Activated naive CD8-positive, alpha-beta T cell treated with anti-CD3 and anti-CD28 coated beads for 36 hours (primary cell): ENCODE results near the gene EFS. TPM values are rescaled to one million over a fixed set of nuclear protein-coding genes. Genes with fewer than 3 reads are reported as not detected.

Source experiments
- DNase-seq: peaks from one replicate; pipeline ENCODE4 v3.0.0; 2021
- H3K27ac Mint-ChIP-seq: one replicate; pipeline ENCODE4 v1.8.0; 2022; ENCODE audit warnings: mild to moderate bottlenecking, moderate library complexity, mixed read lengths
- H3K27me3 Mint-ChIP-seq: one replicate; pipeline ENCODE4 v1.8.0; 2022; ENCODE audit warnings: mild to moderate bottlenecking, mixed read lengths
- H3K36me3 Mint-ChIP-seq: one replicate; pipeline ENCODE4 v1.8.0; 2021; ENCODE audit warnings: mild to moderate bottlenecking, mixed read lengths
- H3K4me1 Mint-ChIP-seq: one replicate; pipeline ENCODE4 v1.8.0; 2021; ENCODE audit warnings: mixed read lengths
- H3K4me3 Mint-ChIP-seq: one replicate; pipeline ENCODE4 v1.8.0; 2022; ENCODE audit warnings: mild to moderate bottlenecking, moderate library complexity, mixed read lengths
- H3K9me3 Mint-ChIP-seq: one replicate; pipeline ENCODE4 v1.8.0; 2022; ENCODE audit warnings: mixed read lengths
- total RNA-seq, 2 experiments: library from RNA; stranded (reverse); gene quantifications; one replicate each; pipeline ENCODE4 v1.2.3, GENCODE V29; 2021

Gene EFS
- total RNA-seq, 2 experiments from 2014 or later = not detected

GRCh38 chr14:23322568-23323517, 42.1 kb downstream of the EFS start:
- Mint-ChIP-seq H3K27me3 (no peaks in the 10 kb centered on the region), H3K4me3 (peak overlapping the region; percentile 93), H3K9me3 (peaks cover 1% of the 10 kb centered on the region), H3K27ac (peak overlapping the region; percentile 95), H3K4me1 (peaks cover 23% of the 10 kb centered on the region), H3K36me3 (peaks cover 23% of the 10 kb centered on the region)
- no peak for DNase-seq

DNA sequence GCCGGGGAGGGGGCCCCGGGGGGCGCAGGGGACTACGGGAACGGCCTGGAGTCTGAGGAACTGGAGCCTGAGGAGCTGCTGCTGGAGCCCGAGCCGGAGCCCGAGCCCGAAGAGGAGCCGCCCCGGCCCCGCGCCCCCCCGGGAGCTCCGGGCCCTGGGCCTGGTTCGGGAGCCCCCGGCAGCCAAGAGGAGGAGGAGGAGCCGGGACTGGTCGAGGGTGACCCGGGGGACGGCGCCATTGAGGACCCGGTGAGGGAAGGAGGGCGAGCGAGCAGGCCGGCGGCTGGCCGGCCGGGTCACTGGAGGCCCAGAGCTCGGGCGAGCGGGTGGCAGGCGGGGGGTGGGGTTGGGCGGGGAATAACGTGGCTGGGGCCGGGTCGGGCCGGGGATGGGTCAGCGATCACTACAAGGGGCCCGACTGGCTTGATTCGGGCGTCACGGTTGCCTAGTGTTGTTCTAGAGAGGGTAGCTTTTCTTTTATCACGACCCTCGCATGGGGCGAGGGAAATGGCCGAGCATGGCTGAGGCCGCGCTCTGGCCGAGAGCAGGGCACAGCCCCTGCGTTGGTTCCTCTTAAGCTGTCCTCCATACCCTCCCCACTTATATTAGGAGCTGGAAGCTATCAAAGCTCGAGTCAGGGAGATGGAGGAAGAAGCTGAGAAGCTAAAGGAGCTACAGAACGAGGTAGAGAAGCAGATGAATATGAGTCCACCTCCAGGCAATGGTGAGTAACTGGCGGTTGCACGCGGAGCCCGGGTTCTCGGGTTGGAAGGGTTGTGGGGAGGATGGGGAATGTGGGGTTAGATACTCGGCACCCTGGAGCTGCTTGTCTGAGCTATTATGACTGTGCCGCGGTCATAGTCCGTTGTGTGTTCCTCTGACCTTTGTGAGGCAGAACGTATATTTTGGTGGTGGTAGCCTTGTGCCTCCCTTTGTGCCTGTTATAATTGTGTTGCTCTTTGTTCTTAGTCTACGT, 43.1 kb downstream of the EFS start:
- peak; percentile 68 for DNase-seq
- Mint-ChIP-seq H3K4me1 (peaks cover 23% of the 10 kb centered on the region), H3K36me3 (peaks cover 23% of the 10 kb centered on the region), H3K27me3 (no peaks in the 10 kb centered on the region), H3K4me3 (peak overlapping the region; percentile 93), H3K9me3 (peaks cover 1% of the 10 kb centered on the region), H3K27ac (peak overlapping the region; percentile 95)

DNA sequence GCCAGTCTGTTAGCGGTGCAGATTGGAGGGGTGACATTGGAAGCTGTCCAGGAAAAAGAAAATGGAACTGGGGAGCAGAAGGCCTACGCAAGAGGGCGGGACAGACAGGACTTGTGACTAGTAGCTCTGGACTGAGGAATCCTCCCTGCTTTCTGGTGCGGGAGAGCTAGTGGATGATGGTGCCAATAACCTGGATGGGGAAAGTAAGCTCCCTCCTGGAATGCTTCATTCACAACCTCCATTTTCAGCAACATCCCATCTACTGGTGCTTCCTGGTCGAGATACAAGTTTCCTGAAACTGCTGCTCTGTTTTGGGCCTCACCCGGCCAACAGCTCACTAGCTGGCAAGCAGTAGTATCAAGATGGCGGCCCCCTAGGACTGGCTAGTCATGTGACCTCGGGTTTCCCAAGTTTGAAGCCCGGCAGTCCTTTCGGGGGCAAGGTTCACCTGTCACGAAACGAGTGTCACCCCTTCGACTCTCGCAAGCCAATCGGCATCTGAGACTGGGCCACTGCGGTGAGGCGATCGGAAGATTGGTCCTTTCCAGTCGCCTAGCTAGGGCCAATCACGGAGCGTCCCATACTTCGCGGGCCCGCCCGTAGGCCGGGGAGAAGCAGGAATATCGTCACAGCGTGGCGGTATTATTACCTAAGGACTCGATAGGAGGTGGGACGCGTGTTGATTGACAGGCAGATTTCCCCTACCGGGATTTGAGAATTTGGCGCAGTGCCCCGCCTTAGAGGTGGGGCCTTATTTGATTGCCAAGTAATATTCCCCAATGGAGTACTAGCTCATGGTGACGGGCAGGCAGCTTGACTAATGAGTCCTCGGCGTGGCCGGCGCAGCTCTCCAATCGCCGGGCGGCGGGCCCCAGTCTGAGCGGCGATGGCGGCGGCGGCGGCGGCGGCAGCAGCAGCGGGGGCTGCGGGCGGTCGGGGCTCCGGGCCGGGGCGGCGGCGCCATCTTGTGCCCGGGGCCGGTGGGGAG, 44.1 kb downstream of the EFS start, which contains the start of gene PABPN1:
PABPN1 (plus strand) TSS at position 874 of the 988 bp plus-strand sequence; CDS start at position 887, 13 bp downstream.
- Mint-ChIP-seq H3K4me3 (peak within 1 kb of the TSS; percentile 93), H3K9me3 (peaks cover 1% of the 10 kb centered on the region), H3K27me3 (no peaks in the 10 kb centered on the region), H3K4me1 (peaks cover 23% of the 10 kb centered on the region), H3K36me3 (peaks cover 23% of the 10 kb centered on the region), H3K27ac (peak within 1 kb of the TSS; percentile 97)
- DNase-seq = peak; percentile 97

GRCh38 chr14:23319746-23320583, 45.0 kb downstream of the EFS start:
- peaks cover 1% of the 10 kb centered on the region for H3K9me3 Mint-ChIP-seq
- no peaks in the 10 kb centered on the region for H3K27me3 Mint-ChIP-seq
- H3K27ac Mint-ChIP-seq = peak overlapping the region; percentile 97
- peak overlapping the region; percentile 92 for H3K4me3 Mint-ChIP-seq
- H3K36me3 Mint-ChIP-seq = peaks cover 20% of the 10 kb centered on the region
- no peak for DNase-seq
- peaks cover 23% of the 10 kb centered on the region for H3K4me1 Mint-ChIP-seq

- Mint-ChIP-seq H3K4me1 (peaks cover 6% of the 10 kb centered on the region), H3K27ac (no peak overlapping the region), H3K36me3 (no peaks in the 10 kb centered on the region), H3K9me3 (peaks cover 1% of the 10 kb centered on the region), H3K4me3 (no peak overlapping the region), H3K27me3 (no peaks in the 10 kb centered on the region)
- no peak for DNase-seq
Measured at GRCh38 chr14:23316300-23316699, 48.7 kb downstream of the EFS start.

DNA sequence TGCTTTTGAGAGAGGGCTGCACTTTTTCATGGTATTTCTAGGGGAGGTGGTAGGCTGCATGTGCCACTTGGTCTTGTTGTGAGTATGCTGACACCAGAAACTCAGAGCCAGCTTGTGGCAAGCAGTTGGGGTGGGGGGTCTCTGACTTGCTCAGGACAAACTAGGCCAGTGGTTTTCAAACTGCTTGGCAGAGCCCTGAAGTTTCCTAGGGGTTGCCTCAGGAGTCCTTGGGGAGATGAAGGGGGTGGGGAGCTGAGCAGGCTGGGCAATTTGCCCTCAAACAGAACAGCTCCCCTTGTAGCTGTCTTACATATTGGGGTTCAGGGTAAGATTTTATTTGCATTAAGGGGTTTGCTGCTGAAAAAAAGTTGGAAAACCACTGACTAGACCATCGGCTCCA, 54.4 kb downstream of the EFS start:
- H3K9me3 Mint-ChIP-seq = no peaks in the 10 kb centered on the region
- no peaks in the 10 kb centered on the region for H3K4me1 Mint-ChIP-seq
- no peak for DNase-seq
- peaks cover 30% of the 10 kb centered on the region for H3K27me3 Mint-ChIP-seq
- no peaks in the 10 kb centered on the region for H3K36me3 Mint-ChIP-seq
- no peak overlapping the region for H3K4me3 Mint-ChIP-seq
- no peak overlapping the region for H3K27ac Mint-ChIP-seq

DNA sequence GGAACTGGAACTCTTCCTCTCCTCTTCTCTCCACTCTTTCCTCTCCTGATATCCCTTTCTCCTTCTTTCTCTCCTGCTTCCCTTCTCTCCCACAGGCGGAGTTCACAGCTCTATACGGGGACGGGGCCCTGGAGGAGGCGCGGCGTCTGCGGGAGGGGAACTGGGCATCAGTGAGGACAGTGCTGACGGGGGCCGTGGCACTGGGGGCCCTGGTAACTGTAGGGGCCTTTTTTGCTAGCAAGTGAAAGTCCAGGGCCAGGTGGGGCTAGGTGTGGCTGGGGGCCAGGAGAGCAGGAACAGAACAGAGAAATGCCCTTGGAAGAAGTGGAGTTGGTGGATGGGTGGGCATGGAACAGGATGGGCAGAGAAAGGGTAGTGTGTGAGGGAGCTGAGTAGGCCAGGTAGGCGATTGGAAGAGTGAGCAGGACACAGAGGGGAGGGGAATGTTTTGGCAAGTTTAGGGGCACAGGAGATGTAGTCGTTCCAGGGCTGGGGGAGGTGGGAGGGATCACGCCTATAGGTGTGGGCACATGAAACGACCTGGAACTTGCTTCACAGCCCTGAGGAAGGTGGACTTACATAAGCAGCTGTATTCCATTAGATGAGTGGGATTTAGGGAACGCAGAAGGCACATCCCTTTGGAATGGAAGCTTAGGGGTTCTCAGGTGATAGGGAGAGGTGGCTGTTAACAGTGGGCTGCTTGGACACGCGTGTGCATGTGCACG, 56.1 kb downstream of the EFS start:
- DNase-seq = no peak
- Mint-ChIP-seq H3K27me3 (peaks cover 38% of the 10 kb centered on the region), H3K36me3 (no peaks in the 10 kb centered on the region), H3K4me3 (no peak overlapping the region), H3K4me1 (no peaks in the 10 kb centered on the region), H3K9me3 (no peaks in the 10 kb centered on the region), H3K27ac (no peak overlapping the region)

- no peak overlapping the region for H3K4me3 Mint-ChIP-seq
- peaks cover 6% of the 10 kb centered on the region for H3K4me1 Mint-ChIP-seq
- peaks cover 38% of the 10 kb centered on the region for H3K27me3 Mint-ChIP-seq
- no peak overlapping the region for H3K27ac Mint-ChIP-seq
- DNase-seq = no peak
- H3K9me3 Mint-ChIP-seq = no peaks in the 10 kb centered on the region
- H3K36me3 Mint-ChIP-seq = no peaks in the 10 kb centered on the region
Measured at GRCh38 chr14:23307687-23308644, 57.0 kb downstream of the EFS start.

- peaks cover 3% of the 10 kb centered on the region for H3K36me3 Mint-ChIP-seq
- no peaks in the 10 kb centered on the region for H3K9me3 Mint-ChIP-seq
- H3K27ac Mint-ChIP-seq = no peak overlapping the region
- H3K4me3 Mint-ChIP-seq = peak overlapping the region; percentile 55
- peaks cover 9% of the 10 kb centered on the region for H3K4me1 Mint-ChIP-seq
- peaks cover 38% of the 10 kb centered on the region for H3K27me3 Mint-ChIP-seq
- no peak for DNase-seq
Measured at GRCh38 chr14:23307146-23307530, 57.8 kb downstream of the EFS start.

DNA sequence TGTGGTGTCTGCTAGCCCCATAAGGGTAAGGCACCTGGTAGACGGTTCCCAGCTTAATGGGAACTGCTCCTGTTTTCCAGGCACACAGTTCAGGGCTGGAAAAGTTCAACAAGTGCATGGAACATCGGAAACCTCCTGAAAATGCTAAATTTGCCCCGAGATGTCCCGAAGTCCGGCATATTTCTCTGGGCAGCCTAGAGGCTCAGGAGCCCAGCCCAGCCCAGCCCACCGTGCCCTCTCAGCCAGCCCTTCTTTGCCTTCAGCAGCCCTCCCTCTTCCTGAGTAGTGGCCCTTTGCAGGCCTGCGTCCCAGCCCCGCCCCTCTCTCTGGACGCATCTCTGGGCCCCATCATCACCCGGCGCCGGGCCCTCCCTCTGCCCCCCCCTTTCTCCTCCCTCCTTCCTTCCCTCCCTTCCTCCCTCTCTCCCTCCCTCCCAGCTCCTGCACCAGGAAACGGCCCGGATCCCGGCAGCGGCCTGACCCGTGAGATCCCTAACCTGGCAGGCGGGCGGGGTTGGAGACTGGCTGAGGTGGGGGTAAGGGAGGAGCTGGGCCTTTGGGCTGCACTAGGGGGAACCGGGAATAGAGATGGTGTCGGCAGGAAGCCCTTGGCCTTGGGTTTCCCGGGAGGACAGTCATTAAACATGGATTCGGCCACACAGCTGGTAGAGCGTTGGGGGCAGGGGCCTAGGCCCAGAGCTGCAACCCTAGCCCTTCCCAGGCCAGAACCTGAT, 58.4 kb downstream of the EFS start, which contains the start of gene BCL2L2:
BCL2L2 (plus strand) TSS at position 422 of the 734 bp plus-strand sequence. CDS start 935 bp downstream, outside the sequence.
- peaks cover 38% of the 10 kb centered on the region for H3K27me3 Mint-ChIP-seq
- no peaks in the 10 kb centered on the region for H3K9me3 Mint-ChIP-seq
- peaks cover 3% of the 10 kb centered on the region for H3K36me3 Mint-ChIP-seq
- DNase-seq = no peak
- no peak within 1 kb of the TSS for H3K27ac Mint-ChIP-seq
- peak within 1 kb of the TSS; percentile 55 for H3K4me3 Mint-ChIP-seq
- peaks cover 9% of the 10 kb centered on the region for H3K4me1 Mint-ChIP-seq
